ENCODE data around the gene LPAR1.
"Not testable (repeated sequence)": the region's sequence is repeated elsewhere in the genome, so short reads cannot be mapped to it uniquely, and the experiment has no call there.

LPAR1 gene

GRCh38 chr9:110828264-110828663 is 210.0 kb downstream of the LPAR1 start:
- H3K4me3 ChIP-seq (ENCODE audit: low read depth, low read length): no peak overlapping the region
- no peak for TF ChIP-seq CTCF (IDR thresholded peaks at IDR 0.05; ENCODE audit: low read depth, low read length)

- H3K4me3 ChIP-seq (ENCODE audit: low read depth, low read length): not testable (repeated sequence)
These were observed 211.9 kb downstream of the LPAR1 start for GRCh38 chr9:110826400-110826799.

- H3K4me3 ChIP-seq (ENCODE audit: low read depth, low read length): no peak overlapping the region
- no peak for TF ChIP-seq CTCF (IDR thresholded peaks at IDR 0.05; ENCODE audit: low read depth, low read length)
These were observed 212.3 kb downstream of the LPAR1 start for GRCh38 chr9:110825950-110826349.

GRCh38 chr9:110825129-110825528 is 213.1 kb downstream of the LPAR1 start:
- H3K4me3 ChIP-seq (ENCODE audit: low read depth, low read length): not testable (repeated sequence)

Data from WI38 (cell line).